ENCODE data around the gene SORCS1.

- TF ChIP-seq CTCF (IDR thresholded peaks at IDR 0.05) (no peak), EZH2 (IDR thresholded peaks at IDR 0.05; ENCODE audit: borderline replicate concordance, insufficient read depth, low read depth, low read length, poor library complexity, severe bottlenecking) (no peak)
Observed at GRCh38 chr10:106655165-106655564, 509.3 kb downstream of the SORCS1 start.
